NCI-H187 treated with DMSO at 0.1 percent for 48 hours (cell line): ENCODE results near the gene GRM5.
"Not testable (repeated sequence)": the region's sequence is repeated elsewhere in the genome, so short reads cannot be mapped to it uniquely, and the experiment has no call there.

Source experiments
- DNase-seq: peaks from one replicate; lab custom pipeline; 2025; lab: John Stamatoyannopoulos, UW

The GRM5 gene

GRCh38 chr11:89065651-89066201, at the start of gene GRM5:
Gene GRM5, minus strand, starts transcription at chr11:89065982. Its CDS starts 18,110 bp downstream, at chr11:89047872.
- DNase-seq, result not testable (repeated sequence)

GRCh38 chr11:89097956-89098355, 32.2 kb upstream of the GRM5 start:
- not testable (repeated sequence) for DNase-seq

GRCh38 chr11:89093806-89094205, 28.0 kb upstream of the GRM5 start:
- not testable (repeated sequence) for DNase-seq

- DNase-seq, result not testable (repeated sequence)
Observed at GRCh38 chr11:89084951-89085350, 19.2 kb upstream of the GRM5 start.

GRCh38 chr11:89070911-89071310, 5.1 kb upstream of the GRM5 start:
- not testable (repeated sequence) for DNase-seq

- no peak for DNase-seq
Observed at GRCh38 chr11:89067264-89067663, 1.5 kb upstream of the GRM5 start.

GRCh38 chr11:89065066-89065465, 716 bp downstream of the GRM5 start:
- no peak for DNase-seq

GRCh38 chr11:89063481-89063951, 2.3 kb downstream of the GRM5 start:
- DNase-seq, result not testable (repeated sequence)

GRCh38 chr11:89062771-89063298, 2.9 kb downstream of the GRM5 start:
- not testable (repeated sequence) for DNase-seq

- DNase-seq, result not testable (repeated sequence)
Observed at GRCh38 chr11:89061839-89062238, 3.9 kb downstream of the GRM5 start.

GRCh38 chr11:89057406-89057805, 8.4 kb downstream of the GRM5 start:
- DNase-seq, result not testable (repeated sequence)

- DNase-seq, result no peak
Observed at GRCh38 chr11:89052220-89052619, 13.6 kb downstream of the GRM5 start.

- DNase-seq, result not testable (repeated sequence)
Observed at GRCh38 chr11:89047159-89047558, 18.6 kb downstream of the GRM5 start.

- DNase-seq, result not testable (repeated sequence)
Observed at GRCh38 chr11:89043861-89044588, 21.8 kb downstream of the GRM5 start.

GRCh38 chr11:89029671-89030070, 36.1 kb downstream of the GRM5 start:
- DNase-seq, result not testable (repeated sequence)

GRCh38 chr11:89021339-89021738, 44.4 kb downstream of the GRM5 start:
- DNase-seq, result no peak

GRCh38 chr11:89019827-89020547, 45.8 kb downstream of the GRM5 start:
- not testable (repeated sequence) for DNase-seq

- DNase-seq, result no peak
Observed at GRCh38 chr11:89016214-89016613, 49.6 kb downstream of the GRM5 start.

GRCh38 chr11:89015614-89016013, 50.2 kb downstream of the GRM5 start:
- no peak for DNase-seq

GRCh38 chr11:89000852-89001251, 64.9 kb downstream of the GRM5 start:
- not testable (repeated sequence) for DNase-seq

GRCh38 chr11:88979641-88980040, 86.1 kb downstream of the GRM5 start:
- DNase-seq, result no peak

GRCh38 chr11:88978992-88979391, 86.8 kb downstream of the GRM5 start:
- not testable (repeated sequence) for DNase-seq
